Measurements from ENCODE around the gene NCAN.

The NCAN gene

DNA sequence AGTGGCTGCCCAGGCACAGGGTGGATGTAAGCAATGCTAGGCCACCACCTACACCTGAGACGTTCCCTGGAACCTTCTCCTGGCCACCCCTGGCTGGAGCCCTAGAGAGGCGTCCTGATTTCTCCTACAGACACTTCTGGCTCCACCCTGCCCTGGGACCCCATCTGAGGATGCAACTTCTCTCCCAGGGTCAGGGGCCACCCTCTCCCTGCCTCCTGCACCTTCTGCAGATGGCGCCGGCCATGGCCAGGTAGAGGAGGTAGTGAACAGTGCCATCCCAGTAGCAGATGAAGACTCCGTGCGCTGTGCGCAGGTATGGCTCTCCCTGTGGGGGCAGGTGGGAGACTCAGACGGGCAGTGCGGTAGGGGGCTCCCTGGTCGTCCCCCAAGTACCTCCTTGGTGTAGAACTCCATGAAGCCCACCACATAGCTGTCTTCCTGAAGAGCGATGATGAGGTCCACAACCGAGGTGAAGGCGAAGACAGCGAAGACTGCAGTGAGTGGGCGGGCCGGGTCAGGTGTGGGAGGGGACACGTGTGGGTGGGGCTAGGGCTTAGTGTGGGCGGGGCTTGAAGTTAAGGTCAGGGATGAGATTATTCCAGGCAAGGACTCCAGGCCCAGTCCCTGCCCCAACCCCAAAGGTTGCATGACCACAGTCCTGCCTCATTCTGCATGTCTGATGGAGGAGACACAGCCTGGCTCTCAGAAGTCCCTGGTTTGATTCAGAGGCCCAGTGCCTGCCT is 58.4 kb downstream of the NCAN start:
- Histone ChIP-seq H3K27me3 (replicated peaks; ENCODE audit: control insufficient read depth, insufficient read depth, low read length) (no peaks in the 10 kb centered on the region), H3K4me3 (replicated peaks; ENCODE audit: low read depth, low read length) (no peak overlapping the region), H3K36me3 (ENCODE audit: control insufficient read depth, insufficient read depth, low read length) (peaks cover 1% of the 10 kb centered on the region)
- TF ChIP-seq, protein P1, sequence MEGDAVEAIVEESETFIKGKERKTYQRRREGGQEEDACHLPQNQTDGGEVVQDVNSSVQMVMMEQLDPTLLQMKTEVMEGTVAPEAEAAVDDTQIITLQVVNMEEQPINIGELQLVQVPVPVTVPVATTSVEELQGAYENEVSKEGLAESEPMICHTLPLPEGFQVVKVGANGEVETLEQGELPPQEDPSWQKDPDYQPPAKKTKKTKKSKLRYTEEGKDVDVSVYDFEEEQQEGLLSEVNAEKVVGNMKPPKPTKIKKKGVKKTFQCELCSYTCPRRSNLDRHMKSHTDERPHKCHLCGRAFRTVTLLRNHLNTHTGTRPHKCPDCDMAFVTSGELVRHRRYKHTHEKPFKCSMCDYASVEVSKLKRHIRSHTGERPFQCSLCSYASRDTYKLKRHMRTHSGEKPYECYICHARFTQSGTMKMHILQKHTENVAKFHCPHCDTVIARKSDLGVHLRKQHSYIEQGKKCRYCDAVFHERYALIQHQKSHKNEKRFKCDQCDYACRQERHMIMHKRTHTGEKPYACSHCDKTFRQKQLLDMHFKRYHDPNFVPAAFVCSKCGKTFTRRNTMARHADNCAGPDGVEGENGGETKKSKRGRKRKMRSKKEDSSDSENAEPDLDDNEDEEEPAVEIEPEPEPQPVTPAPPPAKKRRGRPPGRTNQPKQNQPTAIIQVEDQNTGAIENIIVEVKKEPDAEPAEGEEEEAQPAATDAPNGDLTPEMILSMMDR (IDR thresholded peaks at IDR 0.05; ENCODE audit: insufficient read depth, low read length, poor library complexity, severe bottlenecking): no peak
- DNase-seq (ENCODE audit: extremely low read depth, insufficient read length): no peak

DNA sequence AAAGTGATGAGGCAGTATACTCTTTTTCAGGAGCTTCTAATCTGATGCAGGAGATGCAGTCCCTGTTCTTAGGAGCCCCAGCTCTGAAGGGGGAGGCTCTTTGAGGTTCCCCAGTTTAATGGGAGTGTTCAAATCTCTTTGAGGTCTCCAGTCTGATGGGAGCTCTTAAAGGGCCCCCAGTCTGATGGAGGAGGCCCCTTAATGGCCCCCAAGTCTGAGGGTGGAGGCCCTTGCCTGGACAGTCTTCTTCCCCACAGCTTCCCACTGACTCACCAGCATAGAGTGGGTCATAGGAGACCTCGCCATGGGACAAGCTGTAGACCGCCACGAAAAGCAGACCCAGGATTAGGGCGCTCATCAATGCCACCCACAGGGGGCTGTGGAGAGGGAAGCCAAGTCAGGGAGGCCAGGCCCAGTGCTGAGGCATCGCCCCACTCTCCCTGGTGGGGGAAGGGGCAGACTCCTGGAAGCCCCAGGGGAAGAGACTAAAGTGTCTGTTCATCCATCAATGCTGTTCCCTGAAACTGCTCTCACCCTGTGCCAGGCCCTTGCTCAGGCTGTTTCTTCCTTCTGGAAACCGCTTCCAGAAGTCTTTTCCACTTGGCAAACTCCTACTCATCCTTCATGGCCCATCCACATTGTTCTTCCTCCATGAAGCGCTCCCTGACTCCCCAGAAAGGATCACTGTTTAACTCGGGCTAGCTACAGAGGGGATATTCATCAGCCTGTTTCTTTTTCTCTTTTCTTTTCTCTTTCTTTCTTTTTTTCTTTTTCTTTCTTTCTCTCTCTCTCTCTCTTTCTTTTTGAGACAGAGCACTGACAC is 59.2 kb downstream of the NCAN start:
- TF ChIP-seq, protein P1 (IDR thresholded peaks at IDR 0.05; ENCODE audit: insufficient read depth, low read length, poor library complexity, severe bottlenecking): no peak
- DNase-seq (ENCODE audit: extremely low read depth, insufficient read length): no peak
- H3K4me3 ChIP-seq (replicated peaks; ENCODE audit: low read depth, low read length): no peak overlapping the region
- no peaks in the 10 kb centered on the region for H3K27me3 ChIP-seq (replicated peaks; ENCODE audit: control insufficient read depth, insufficient read depth, low read length)
- H3K36me3 ChIP-seq (ENCODE audit: control insufficient read depth, insufficient read depth, low read length): peaks cover 3% of the 10 kb centered on the region

DNA sequence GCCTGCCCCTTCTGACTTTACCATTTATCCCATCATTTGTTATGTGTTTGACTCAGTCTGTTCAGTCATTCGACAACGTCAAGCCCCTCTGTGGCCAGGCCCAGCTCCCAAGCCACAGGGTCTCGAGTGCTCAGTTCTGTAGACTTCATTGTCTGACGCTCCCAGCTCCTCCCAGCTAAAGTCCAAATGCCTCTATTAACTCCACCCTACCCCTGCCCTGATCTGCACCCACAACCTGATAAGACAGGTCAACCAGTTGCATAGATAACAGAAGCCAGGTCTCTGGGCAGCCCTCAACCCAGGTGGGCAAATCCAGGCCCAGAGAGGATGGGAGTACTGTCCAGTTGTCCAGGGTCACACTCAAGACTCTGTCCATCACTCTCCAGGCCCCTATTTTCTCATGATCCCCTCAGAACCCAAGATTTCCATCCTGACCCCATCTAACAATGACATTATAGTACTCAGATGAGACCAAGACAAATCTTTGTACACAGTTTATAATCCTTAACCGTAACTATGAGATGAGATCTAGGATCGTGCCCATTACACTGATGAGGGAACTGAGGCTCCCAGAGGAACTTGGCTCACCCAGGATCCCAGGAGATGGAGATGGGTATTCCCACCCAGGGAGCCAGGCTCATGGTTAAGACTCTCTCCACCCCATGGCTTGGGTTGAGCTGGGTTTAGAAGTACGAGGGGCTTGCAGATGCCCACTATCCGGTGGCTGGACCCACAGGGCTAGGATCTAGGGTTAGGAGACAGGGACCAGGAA is 60.3 kb downstream of the NCAN start:
- H3K4me3 ChIP-seq (replicated peaks; ENCODE audit: low read depth, low read length): no peak overlapping the region

DNA sequence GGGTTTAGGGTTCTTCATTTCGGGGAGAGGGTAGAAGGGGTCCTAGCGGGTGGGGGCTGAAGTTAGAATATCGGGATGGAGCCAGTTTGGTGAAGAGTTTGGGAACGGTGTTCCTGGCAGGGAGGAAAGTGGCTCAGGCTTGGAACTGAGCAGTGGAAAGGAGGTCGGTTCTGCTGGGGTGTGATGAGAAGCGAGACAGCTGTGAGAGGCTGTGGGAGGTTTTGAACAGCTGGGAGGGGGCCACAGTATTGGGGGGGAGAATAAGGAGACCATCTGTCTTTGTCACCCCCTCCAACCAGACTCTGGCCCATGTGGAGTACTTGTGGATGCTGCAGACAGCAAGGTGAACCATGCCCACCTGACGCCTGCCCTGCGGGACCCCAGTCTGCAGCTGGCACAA is 62.4 kb downstream of the NCAN start:
- TF ChIP-seq, protein P1 (IDR thresholded peaks at IDR 0.05; ENCODE audit: insufficient read depth, low read length, poor library complexity, severe bottlenecking): no peak
- no peaks in the 10 kb centered on the region for H3K27me3 ChIP-seq (replicated peaks; ENCODE audit: control insufficient read depth, insufficient read depth, low read length)
- no peak for DNase-seq (ENCODE audit: extremely low read depth, insufficient read length)
- H3K36me3 ChIP-seq (ENCODE audit: control insufficient read depth, insufficient read depth, low read length): peaks cover 17% of the 10 kb centered on the region
- H3K4me3 ChIP-seq (replicated peaks; ENCODE audit: low read depth, low read length): no peak overlapping the region

More for the DNA sequence above, 60.3 kb downstream of the NCAN start:
- TF ChIP-seq, protein P1 (IDR thresholded peaks at IDR 0.05; ENCODE audit: insufficient read depth, low read length, poor library complexity, severe bottlenecking): no peak
- Histone ChIP-seq H3K36me3 (ENCODE audit: control insufficient read depth, insufficient read depth, low read length) (peaks cover 5% of the 10 kb centered on the region), H3K27me3 (replicated peaks; ENCODE audit: control insufficient read depth, insufficient read depth, low read length) (no peaks in the 10 kb centered on the region)
- DNase-seq (ENCODE audit: extremely low read depth, insufficient read length): no peak

DNA sequence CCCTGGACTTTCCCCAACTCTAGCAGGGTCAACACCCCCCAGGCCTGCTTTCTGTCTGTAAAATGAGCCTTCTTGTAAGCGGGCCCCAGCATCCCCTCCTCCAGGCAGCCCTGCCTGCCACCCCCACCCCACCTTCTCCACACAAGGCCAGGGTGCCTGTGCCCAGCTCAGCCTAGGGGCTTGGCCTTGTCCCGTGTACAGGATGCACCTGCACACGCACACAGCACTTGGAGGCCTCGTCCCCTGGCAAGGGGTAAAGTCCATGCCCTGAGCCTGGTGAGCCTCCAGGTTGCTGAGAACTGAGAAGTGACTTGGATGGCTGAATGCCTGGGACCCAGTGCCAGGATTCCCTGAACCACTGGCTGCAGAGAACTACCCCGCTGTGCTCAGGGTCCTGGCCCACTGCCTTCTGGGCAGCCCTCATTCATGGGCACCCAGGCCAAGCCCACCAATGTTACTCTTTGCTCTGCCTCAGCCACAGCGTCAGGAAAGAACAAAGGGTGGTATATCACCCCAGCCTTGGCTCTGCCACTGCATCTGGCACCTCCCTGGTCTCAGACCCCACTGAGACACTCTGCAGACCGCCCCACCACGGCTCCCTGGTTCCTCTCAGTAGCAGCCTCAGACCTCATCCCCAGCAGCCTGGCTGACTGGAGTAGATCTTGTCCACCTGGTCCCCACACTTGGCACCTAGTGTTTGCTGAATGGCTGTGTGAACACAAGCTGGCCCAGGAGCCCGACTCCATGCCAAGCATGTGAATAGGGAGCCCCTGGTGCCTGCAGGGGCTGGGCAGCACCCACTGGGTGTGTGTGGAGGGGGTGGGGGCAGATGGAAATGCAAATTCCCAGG is 63.2 kb downstream of the NCAN start:
- TF ChIP-seq, protein P1 (IDR thresholded peaks at IDR 0.05; ENCODE audit: insufficient read depth, low read length, poor library complexity, severe bottlenecking): no peak
- H3K27me3 ChIP-seq (replicated peaks; ENCODE audit: control insufficient read depth, insufficient read depth, low read length): no peaks in the 10 kb centered on the region
- H3K4me3 ChIP-seq (replicated peaks; ENCODE audit: low read depth, low read length): no peak overlapping the region
- DNase-seq (ENCODE audit: extremely low read depth, insufficient read length): no peak
- H3K36me3 ChIP-seq (ENCODE audit: control insufficient read depth, insufficient read depth, low read length): peaks cover 25% of the 10 kb centered on the region

Data from GM06990 (cell line).